HepG2 (cell line): Measurements from ENCODE around the gene SLC16A4. TPM values are rescaled to one million over a fixed set of nuclear protein-coding genes. Genes with fewer than 3 reads are reported as not detected.
A peak's percentile ranks its signal among the peaks of the same experiment; 100 is the strongest.

ENCODE experiments used
- ATAC-seq: fragments of 200-7000 bp; cut with Tn5 transposase; 3 replicates; pipeline ENCODE4 v1.9.1; 2020; ENCODE audit warnings: mild to moderate bottlenecking, moderate library complexity
- BruUV-seq: library from RNA; stranded (reverse); fragments of 400-500 nt; replicated peaks from 2 replicates; lab custom pipeline; 2021; lab: Mats Ljungman, UMichigan
- CTCF ChIA-PET: fragments of 300-600 bp; formaldehyde crosslinking; extraction: SDS; loops from one replicate; lab custom pipeline; 2021; ENCODE audit warnings: low total read pairs, inconsistent platforms, low intra/inter-chr PET ratio; lab: Yijun Ruan, JAX
- POLR2A ChIA-PET: fragments of 350-600 bp; sonication (Branson Sonifier 250); formaldehyde crosslinking; loops from one replicate; lab custom pipeline; 2020; ENCODE audit warnings: antibody characterized with exemption, inconsistent platforms; lab: Yijun Ruan, JAX
- DNase-seq: peaks from one replicate; pipeline ENCODE4 v3.0.0-alpha.2; 2015; ENCODE audit warnings: low spot score
- FAIRE-seq: peaks from 3 replicates; lab custom pipeline; 2011; peaks lifted over from hg19 to GRCh38; lab: Jason Lieb, UNC
- H2AFZ ChIP-seq: one replicate; pipeline ENCODE4 v1.6.1; 2011; ENCODE audit warnings: low read length, inconsistent platforms
- H3K27ac ChIP-seq: fragments of 300-600 bp; 3 replicates; pipeline ENCODE4 v1.8.0; 2011; ENCODE audit warnings: mixed run types, mild to moderate bottlenecking, mixed read lengths, low read length, inconsistent platforms; ENCODE audit not compliant: insufficient read depth; ENCODE audit errors: extremely low read length
- H3K27me3 ChIP-seq, 2 experiments: fragments of 200-600 bp in 1 of 2; 2 replicates in 1 of 2; 3 replicates in 1 of 2; pipeline versions ENCODE4 v1.6.0 to v1.8.0; 2011; ENCODE audit warnings: low read length in 2 of 2, mild to moderate bottlenecking in 2 of 2, moderate library complexity in 2 of 2, inconsistent platforms in 1 of 2; ENCODE audit not compliant: insufficient read depth in 2 of 2, control insufficient read depth in 1 of 2
- H3K36me3 ChIP-seq, 2 experiments: fragments of 200-600 bp in 1 of 2; replicated peaks in 1 of 2; 2 replicates in 1 of 2; 3 replicates in 1 of 2; pipeline versions ENCODE4 v1.5.1 to v1.8.0; 2011; ENCODE audit warnings: low read length in 2 of 2, inconsistent platforms in 1 of 2; ENCODE audit not compliant: insufficient read depth in 2 of 2, control insufficient read depth in 1 of 2
- H3K4me1 ChIP-seq: 2 replicates; pipeline ENCODE4 v1.5.1; 2012; ENCODE audit warnings: low read length, inconsistent platforms; ENCODE audit not compliant: insufficient read depth
- H3K4me2 ChIP-seq: 2 replicates; pipeline ENCODE4 v1.6.0; 2011; ENCODE audit warnings: low read depth, low read length, inconsistent platforms
- H3K4me3 ChIP-seq, 3 experiments: fragments of 200-600 bp in 1 of 3; sonication (generic), shearing (Covaris generic) in 1 of 3; replicated peaks in 1 of 3; 2 replicates each; pipeline ENCODE4 v1.5.1; 2011 to 2016; ENCODE audit warnings: low read length in 3 of 3, inconsistent platforms in 2 of 3, low read depth in 2 of 3, mild to moderate bottlenecking in 2 of 3, control low read depth in 1 of 3, mixed read lengths in 1 of 3; ENCODE audit not compliant: insufficient read depth in 1 of 3
- H3K79me2 ChIP-seq: one replicate; pipeline ENCODE4 v1.6.1; 2011; ENCODE audit warnings: low read length, inconsistent platforms; ENCODE audit not compliant: insufficient read depth
- H3K9ac ChIP-seq: 2 replicates; pipeline ENCODE4 v1.6.0; 2011; ENCODE audit warnings: mild to moderate bottlenecking, low read depth, low read length, inconsistent platforms; ENCODE audit not compliant: insufficient read depth
- H3K9me3 ChIP-seq: 2 replicates; pipeline ENCODE4 v1.5.1; 2012; ENCODE audit warnings: mild to moderate bottlenecking, low read length
- H4K20me1 ChIP-seq: 2 replicates; pipeline ENCODE4 v1.6.0; 2011; ENCODE audit warnings: inconsistent platforms, mild to moderate bottlenecking, low read length, moderate library complexity; ENCODE audit not compliant: insufficient read depth
- BCL6 ChIP-seq: IDR thresholded peaks from 2 replicates; pipeline ENCODE4 v1.6.1; 2016; ENCODE audit warnings: missing genetic modification reagents, missing compliant biosample characterization
- DRAP1 ChIP-seq: IDR thresholded peaks from 2 replicates; pipeline ENCODE4 v1.6.1; 2016; ENCODE audit warnings: missing genetic modification reagents, missing compliant biosample characterization
- MXD1 ChIP-seq: sonication (generic); formaldehyde crosslinking; IDR thresholded peaks from 2 replicates; pipeline ENCODE4 v1.4.0; 2020; ENCODE audit warnings: mild to moderate bottlenecking, missing genetic modification reagents
- ZNF646 ChIP-seq: sonication (generic); formaldehyde crosslinking; IDR thresholded peaks from 2 replicates; pipeline ENCODE4 v1.9.0; 2021; ENCODE audit warnings: mild to moderate bottlenecking, missing genetic modification reagents
- WGBS: methylation state at CpG from one replicate; pipeline ENCODE4 v1.1.6; 2017; ENCODE audit warnings: low lambda C conversion rate; 5-methylcytosine and 5-hydroxymethylcytosine counted together
- in situ Hi-C: cut with HindIII; loops from 2 replicates; pipeline ENCODE4 v1.10.0; 2017; ENCODE audit warnings: low pct_unique_long_range_greater_than_20kb; ENCODE audit not compliant: extremely low pct_ligation_motif_present
- intact Hi-C: fragments of 100-400 bp; cut with micrococcal nuclease; formaldehyde crosslinking; loops from one replicate; pipeline ENCODE4 v1.10.0; 2022; ENCODE audit not compliant: unreplicated experiment
- polyA plus RNA-seq, 8 experiments: library from polyadenylated mRNA; depleted of rRNA in 3 of 8; stranded (reverse) in 7 of 8; unstranded in 1 of 8; fragments of >200 nt; fragmentation: Illumina TruSeq in 4 of 8; extraction: Trizol in 4 of 8; gene quantifications; 2 replicates each; pipeline versions ENCODE4 v1.2.1 to v1.2.3, GENCODE V29; 2011 to 2016; ENCODE audit warnings: low read depth in 4 of 8, missing spikeins in 1 of 8, mixed read lengths in 1 of 8; ENCODE audit not compliant: insufficient read depth in 1 of 8
- total RNA-seq, 5 experiments: library from RNA; depleted of rRNA; stranded (reverse); fragments of >200 nt; fragmentation: Illumina TruSeq; extraction: Trizol; gene quantifications; 2 replicates each; pipeline ENCODE4 v1.2.3, GENCODE V29; 2016; ENCODE audit warnings: low read depth in 1 of 5

Gene SLC16A4
- total and polyA plus RNA-seq, 2 of the 13 experiments (the other 11 are each of a cell fraction or from before 2014, with no cell fraction given) = 1.1 to 1.5 TPM

GRCh38 chr1:110355321-110355720 is 35.5 kb downstream of the SLC16A4 start:
- TF ChIP-seq BCL6 (CRISPR knock-in tag) (peak; percentile 38; the same call in 1 of the 2 replicates), MXD1 (no peak), DRAP1 (no peak), ZNF646 (CRISPR knock-in tag) (no peak)
- Histone ChIP-seq H3K27me3 (no peaks in the 10 kb centered on the region), H3K79me2 (peaks cover 53% of the 10 kb centered on the region), H3K9me3 (no peaks in the 10 kb centered on the region), H3K4me1 (peaks cover 12% of the 10 kb centered on the region), H3K4me2 (no peak overlapping the region), H3K9ac (no peak overlapping the region), H2AFZ (no peak overlapping the region), H3K36me3 (peaks cover 2 to 17% of the 10 kb centered on the region in 2 experiments; a peak in 3 of 5 replicates), H3K4me3 (no peak overlapping the region), H4K20me1 (no peaks in the 10 kb centered on the region; the same call in 1 of the 2 replicates), H3K27ac (no peak overlapping the region)
- ATAC-seq = no peak
- no peak for DNase-seq
- no TSS peak for BruUV-seq
- 87% methylated on average over 1 of the region's 1 CpG for WGBS
- intact Hi-C loops = no loop called here
- ChIA-PET CTCF (no interaction called here), POLR2A (no interaction called here)
- in situ Hi-C loops = no loop called here
- FAIRE-seq = no peak
